ENCODE measurements around the gene SLC26A1.
"Not testable (repeated sequence)": the region's sequence is repeated elsewhere in the genome, so short reads cannot be mapped to it uniquely, and the experiment has no call there.

The SLC26A1 gene

DNA sequence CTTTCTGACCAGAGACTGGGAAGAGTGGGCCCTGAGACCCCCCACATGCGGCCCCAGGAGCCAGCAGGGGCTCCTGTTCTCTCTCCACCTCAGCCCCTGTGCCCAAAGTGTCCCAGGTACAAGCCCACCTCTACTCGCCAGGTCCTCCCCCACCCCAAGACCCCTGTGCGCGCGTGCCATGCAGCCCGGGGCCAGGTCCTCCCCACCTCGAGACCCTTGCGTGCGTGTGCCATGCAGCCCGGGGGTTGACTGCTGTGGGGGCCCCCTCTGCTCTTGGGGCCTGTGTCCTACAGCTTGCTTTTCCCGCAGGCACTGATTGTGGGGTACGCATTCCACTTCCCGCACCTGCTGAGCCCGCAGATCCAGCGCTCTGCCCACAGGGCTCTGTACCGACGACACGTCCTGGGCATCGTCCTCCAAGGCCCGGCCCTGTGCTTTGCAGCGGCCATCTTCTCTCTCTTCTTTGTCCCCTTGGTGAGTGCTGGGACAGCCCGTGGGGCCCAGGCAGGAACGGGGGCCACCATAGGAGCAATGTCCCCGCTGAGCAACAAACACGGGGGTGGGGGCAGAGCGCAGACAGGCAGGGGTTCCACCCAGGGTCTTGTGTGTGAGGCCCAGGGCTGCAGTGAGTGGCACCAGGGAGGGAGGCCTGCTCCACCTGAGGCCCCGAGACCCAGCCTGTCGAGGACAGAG is 40.2 kb downstream of the SLC26A1 start:
- no peak for DNase-seq (ENCODE audit: low spot score)

GRCh38 chr4:951594-952468 is 41.4 kb downstream of the SLC26A1 start:
- DNase-seq (ENCODE audit: low spot score) = no peak

DNA sequence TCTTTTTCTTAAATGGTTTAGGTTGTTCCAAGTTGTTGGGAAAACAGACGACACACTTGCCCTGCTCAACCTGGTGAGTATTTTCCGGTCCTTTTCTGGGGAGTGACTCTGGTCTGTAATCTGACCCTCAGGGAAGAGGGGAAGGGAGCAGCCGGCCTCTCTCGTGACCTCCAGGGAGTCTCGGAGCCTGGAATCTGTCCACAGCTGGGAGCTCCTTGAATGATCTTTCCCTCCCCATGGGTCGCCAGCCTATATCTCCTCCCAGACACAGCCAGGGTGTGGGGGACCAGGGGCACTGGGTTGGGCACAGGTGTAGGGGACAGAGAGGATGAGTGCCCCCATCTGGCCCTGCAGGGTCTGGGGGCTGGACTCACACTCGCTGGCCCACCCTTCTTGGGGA is 42.0 kb downstream of the SLC26A1 start:
- no peak for DNase-seq (ENCODE audit: low spot score)

DNA sequence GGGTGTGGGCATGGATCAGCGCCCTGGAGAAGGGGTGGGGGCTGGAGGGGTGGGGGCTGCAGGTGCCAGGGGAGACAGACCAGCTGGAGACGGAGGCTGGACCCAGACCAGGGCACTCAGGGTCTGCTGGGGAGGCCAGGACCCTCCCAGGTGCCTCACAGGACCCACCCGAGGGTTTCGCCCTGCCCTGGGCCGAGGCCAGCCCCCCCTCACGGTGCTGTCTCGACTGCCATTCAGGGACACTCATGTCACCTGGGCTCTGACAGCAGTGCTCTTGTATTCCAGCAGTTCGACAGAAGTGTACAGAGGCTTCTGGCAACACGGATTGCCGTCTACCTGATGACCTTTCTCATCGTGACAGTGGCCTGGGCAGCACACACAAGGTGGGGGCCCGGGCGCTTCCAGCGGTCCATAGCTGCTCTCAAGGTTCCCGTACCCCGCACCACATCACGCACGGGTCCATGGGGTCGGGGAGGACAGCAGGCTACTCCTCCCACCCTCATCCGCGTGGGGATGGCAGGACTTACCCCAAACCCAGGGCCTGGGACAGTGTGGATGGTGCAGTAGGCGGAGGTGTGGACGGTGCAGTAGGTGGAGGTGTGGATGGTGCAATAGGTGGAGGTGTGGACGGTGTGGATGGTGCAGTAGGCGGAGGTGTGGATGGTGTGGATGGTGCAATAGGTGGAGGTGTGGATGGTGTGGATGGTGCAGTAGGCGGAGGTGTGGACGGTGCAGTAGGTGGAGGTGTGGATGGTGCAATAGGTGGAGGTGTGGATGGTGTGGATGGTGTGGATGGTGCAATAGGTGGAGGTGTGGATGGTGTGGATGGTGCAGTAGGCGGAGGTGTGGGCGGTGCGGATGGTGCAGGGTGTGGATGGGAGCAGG is 42.8 kb downstream of the SLC26A1 start:
- DNase-seq (ENCODE audit: low spot score) = no peak

- no peak for DNase-seq (ENCODE audit: low spot score)
Observed at GRCh38 chr4:949656-950055, 43.5 kb downstream of the SLC26A1 start.

DNA sequence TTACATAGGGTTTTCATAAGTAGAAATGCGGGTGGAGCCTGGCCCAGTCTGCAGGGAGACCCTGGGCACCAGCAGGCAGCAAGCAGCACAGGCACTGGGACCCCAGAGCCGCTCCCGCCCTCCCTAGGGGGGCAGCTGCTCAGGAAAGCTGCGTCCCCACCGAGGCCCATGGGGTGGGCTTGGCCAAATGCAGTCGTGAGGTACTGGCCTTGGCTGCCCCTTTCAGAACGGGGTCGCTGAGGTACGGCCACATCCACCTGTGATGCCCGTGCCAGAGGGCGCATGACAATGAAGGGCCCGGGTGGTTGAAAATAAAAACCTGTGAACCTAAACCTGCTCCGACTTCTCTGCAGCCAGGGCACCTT is 44.3 kb downstream of the SLC26A1 start:
- no peak for DNase-seq (ENCODE audit: low spot score)

DNA sequence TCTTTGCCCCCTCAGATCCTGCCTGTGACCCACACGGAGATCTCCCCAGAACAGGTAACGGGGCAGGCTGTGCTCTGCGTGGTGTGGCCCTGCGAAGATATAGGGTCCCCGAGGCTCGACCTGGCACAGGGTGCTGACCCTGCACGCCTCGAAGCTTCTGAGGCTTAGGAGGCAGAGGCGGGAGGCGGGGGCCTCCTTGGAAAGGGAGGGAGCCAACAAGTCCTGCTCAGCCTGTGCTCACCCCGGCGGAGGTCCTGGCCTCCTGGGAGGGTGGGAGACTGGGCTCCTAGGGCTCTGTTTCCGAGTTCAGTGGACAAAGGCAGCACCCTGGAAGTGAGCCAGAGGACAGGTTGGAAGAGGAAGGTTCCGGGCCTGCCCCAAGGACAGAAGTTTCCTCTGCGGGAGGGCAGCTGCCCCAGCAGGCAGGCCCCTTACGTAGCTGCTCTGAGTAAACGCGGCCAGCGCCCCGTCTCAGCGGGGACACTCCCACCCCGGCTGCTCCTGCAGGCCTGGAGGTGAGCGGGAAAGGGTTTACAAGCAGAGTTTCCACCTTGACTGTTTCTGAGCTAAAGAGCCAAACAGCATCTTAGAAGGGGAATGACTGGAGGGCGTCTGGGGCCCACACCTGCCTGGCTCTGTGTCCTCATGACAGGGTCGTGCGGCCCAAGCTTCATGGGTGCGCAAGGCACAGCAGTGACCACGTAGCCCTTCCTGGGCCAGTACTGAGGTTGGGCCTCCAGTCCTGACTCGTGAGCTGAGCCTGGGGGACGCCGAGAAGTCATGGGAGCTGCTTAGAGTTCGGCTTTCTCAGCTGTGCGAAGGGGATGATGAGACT is 44.9 kb downstream of the SLC26A1 start:
- DNase-seq (ENCODE audit: low spot score) = no peak

DNA sequence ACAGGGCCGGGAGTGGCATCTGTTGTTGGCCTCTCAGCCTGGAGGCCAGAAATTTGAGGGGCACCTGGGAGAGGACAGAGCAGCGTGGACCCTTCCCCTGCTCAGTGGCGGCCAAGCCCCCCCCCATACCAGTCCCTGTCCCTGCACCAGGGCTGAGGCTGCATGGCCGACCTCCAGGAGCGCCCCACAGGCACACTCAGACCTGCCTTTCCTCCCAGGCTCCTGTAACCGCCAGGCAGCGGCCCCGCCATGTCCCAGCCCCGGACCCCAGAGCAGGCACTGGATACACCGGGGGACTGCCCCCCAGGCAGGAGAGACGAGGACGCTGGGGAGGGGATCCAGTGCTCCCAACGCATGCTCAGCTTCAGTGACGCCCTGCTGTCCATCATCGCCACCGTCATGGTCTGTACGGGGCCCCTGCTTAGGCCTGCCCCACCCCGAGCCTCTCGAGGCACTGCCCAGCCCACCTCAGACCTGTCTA is 45.7 kb downstream of the SLC26A1 start:
- DNase-seq (ENCODE audit: low spot score) = no peak

DNA sequence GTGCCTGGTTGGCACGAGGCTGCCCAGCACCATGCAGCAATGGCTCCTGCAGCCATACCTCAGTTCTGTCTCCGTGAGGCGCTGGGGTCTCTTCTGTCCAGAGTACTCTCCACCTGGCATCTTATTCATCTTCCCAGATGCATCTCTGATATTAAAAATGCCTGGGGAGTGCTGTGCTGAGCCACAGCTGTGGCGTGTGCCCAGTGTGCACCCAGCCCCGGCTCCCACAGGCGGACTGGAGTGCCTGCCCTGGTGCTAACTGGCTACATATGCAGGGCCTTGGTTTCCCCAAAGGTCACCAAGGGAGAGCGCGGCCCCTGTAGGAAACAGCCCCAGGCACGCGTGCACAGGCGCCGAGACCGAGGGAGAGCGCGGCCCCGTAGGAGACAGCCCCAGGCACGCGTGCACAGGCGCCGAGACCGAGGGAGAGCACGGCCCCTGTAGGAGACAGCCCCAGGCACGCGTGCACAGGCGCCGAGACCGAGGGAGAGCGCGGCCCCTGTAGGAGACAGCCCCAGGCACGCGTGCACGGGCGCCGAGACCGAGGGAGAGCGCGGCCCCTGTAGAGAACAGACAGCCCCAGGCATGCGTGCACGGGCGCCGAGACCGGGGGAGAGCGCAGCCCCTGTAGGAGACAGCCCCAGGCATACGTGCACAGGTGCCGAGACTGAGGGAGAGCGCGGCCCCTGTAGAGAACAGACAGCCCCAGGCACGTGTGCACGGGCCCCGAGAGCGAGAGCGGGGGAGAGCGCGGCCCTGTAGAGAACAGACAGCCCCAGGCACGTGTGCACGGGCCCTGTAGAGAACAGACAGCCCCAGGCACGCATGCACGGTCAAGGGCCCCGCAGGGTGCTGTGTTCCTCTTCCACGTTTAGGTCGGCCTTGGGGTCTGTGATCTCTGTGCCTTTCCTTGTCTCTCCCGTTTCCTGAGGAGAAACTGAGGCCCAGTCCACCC is 46.4 kb downstream of the SLC26A1 start:
- DNase-seq (ENCODE audit: low spot score) = no peak

- DNase-seq (ENCODE audit: low spot score) = no peak
Observed at GRCh38 chr4:946103-946450, 47.1 kb downstream of the SLC26A1 start.

DNA sequence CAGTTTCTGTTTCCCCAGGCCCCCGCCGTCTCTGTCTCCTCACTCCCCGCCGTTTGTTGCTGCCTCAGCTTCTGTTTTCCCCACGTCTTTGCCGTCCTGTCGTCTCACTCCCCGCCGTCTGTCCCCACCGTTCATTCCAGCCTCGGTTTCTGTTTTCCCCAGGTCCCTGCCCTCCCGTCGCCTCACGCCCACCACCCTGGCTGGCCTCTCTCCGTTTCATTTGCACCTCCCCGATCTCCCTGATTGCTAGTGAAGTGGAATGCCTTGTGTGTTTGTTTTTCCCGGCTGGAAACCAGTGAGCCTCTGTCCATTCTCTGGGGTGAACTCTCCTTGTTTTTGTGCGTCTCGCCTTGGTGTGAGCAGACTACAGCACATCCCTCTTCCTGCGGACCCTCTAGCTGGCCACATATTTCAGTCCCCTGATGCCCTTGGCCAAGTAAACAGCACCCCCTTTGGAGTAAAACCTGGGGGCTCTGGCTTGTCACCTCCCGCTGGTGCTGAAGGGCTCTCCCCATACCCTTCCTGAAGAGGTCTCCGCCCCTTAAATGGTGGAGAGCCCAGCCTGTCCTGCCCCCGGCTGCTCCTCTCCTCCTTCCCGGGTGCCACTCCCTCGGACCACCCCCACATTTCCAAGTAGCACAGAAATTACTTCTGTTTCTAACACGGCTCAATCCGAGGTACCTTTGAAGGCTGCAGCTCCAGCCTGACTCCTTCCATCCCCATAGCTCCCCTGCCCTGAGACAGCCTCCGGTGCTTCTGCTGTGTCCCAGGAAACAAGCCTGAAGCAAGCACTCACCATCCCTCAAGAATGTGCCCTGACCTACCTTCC is 47.7 kb downstream of the SLC26A1 start:
- DNase-seq (ENCODE audit: low spot score) = no peak

DNA sequence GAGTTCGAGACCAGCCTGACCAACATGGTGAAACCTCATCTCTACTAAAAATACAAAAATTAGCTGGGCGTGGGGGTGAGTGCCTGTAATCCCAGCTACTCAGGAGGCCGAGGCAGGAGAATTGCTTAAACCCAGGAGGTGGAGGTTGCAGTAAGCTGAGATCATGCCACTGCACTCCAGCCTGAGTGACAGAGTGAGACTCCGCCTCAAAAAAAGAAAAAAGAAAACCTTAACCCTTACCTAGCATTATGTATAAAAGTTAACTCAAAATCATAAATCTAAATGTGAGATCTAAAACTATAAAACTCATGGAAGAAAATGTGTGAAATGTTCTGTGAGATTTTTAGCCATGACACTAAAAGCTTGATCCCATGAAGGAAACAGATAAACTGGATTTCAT is 53.7 kb downstream of the SLC26A1 start:
- DNase-seq (ENCODE audit: low spot score) = not testable (repeated sequence)

All from germinal center (tissue), 1 donor.